Measurements from ENCODE around the gene DPEP3.

The DPEP3 gene

DNA sequence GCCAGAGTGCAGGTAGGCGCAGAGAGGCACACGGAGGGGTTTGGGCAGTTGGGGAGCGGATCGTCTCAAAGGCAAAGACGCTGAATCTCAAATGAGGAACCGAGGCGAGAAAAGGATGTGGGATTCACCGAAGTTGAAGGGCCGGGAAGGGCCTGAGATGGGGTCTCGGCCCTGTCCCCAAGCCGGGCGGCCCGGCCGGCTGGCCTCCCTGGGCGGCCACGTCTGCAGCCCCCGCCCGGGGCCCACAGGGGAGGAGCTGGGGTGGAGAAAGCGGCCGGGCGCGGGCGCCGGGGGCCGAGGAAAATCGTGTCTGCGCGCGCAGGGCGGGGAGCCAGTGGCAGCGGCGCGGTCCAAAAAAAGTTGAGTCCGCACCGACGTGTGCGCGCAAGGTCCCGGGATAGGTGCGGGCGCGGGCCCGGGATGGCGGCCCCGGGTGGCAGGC lies 12.3 kb downstream of the DPEP3 start:
- no peak overlapping the region for H4K8ac ChIP-seq (ENCODE audit: low read depth, low read length)
- H3K27ac ChIP-seq (ENCODE audit: low read depth, low read length) = peak overlapping the region; percentile 76
- H3K4me3 ChIP-seq (ENCODE audit: low read length) = peak overlapping the region; percentile 88
- H3K18ac ChIP-seq (ENCODE audit: low read length) = peak overlapping the region; percentile 95
- H2BK120ac ChIP-seq (ENCODE audit: low read depth, low read length) = no peak overlapping the region
- no peaks in the 10 kb centered on the region for H3K27me3 ChIP-seq (ENCODE audit: insufficient read depth, low read length, poor library complexity)
- H3K9ac ChIP-seq (ENCODE audit: low read length) = peak overlapping the region; percentile 96
- H3K79me1 ChIP-seq (ENCODE audit: low read length) = peaks cover 24% of the 10 kb centered on the region
- H2BK15ac ChIP-seq (replicated peaks; ENCODE audit: low read depth) = no peak overlapping the region
- H3K23ac ChIP-seq (ENCODE audit: low read length) = peak overlapping the region; percentile 94
- H3K79me2 ChIP-seq (ENCODE audit: control insufficient read depth, insufficient read depth, low read length) = peaks cover 18% of the 10 kb centered on the region
- peak overlapping the region; percentile 100 for H3K56ac ChIP-seq (ENCODE audit: low read length)
- H4K5ac ChIP-seq (ENCODE audit: low read length) = no peak overlapping the region
- H3K4me2 ChIP-seq (ENCODE audit: low read length) = peak overlapping the region; percentile 91
- peak overlapping the region; percentile 19 for H2AK5ac ChIP-seq (ENCODE audit: low read length)
- H3K4ac ChIP-seq (ENCODE audit: low read depth, low read length) = peak overlapping the region; percentile 90
- DNase-seq = peak; percentile 35
- no peak overlapping the region for H2BK5ac ChIP-seq (ENCODE audit: low read length)
- WGBS (ENCODE audit: extremely low coverage, insufficient coverage, low lambda C conversion rate) = no CpG with 5 or more reads among the region's 45 CpGs
- H3K36me3 ChIP-seq (ENCODE audit: control insufficient read depth, insufficient read depth, low read length) = no peaks in the 10 kb centered on the region
- H3K4me1 ChIP-seq (ENCODE audit: control insufficient read depth, low read depth, low read length) = peaks cover 8% of the 10 kb centered on the region

GRCh38 chr16:67967183-67967957 lies 12.9 kb downstream of the DPEP3 start:
- no peak overlapping the region for H4K5ac ChIP-seq (ENCODE audit: low read length)
- peak overlapping the region; percentile 19 for H2AK5ac ChIP-seq (ENCODE audit: low read length)
- H3K4me3 ChIP-seq (ENCODE audit: low read length) = peak overlapping the region; percentile 88
- H3K79me1 ChIP-seq (ENCODE audit: low read length) = peaks cover 24% of the 10 kb centered on the region
- H3K4ac ChIP-seq (ENCODE audit: low read depth, low read length) = peak overlapping the region; percentile 90
- peak; percentile 33 for DNase-seq
- H2BK5ac ChIP-seq (ENCODE audit: low read length) = no peak overlapping the region
- peak overlapping the region; percentile 95 for H3K18ac ChIP-seq (ENCODE audit: low read length)
- H3K27ac ChIP-seq (ENCODE audit: low read depth, low read length) = peak overlapping the region; percentile 76
- H3K4me1 ChIP-seq (ENCODE audit: control insufficient read depth, low read depth, low read length) = peaks cover 8% of the 10 kb centered on the region
- peaks cover 18% of the 10 kb centered on the region for H3K79me2 ChIP-seq (ENCODE audit: control insufficient read depth, insufficient read depth, low read length)
- no peak overlapping the region for H2BK120ac ChIP-seq (ENCODE audit: low read depth, low read length)
- H3K4me2 ChIP-seq (ENCODE audit: low read length) = peak overlapping the region; percentile 91
- H3K9ac ChIP-seq (ENCODE audit: low read length) = peak overlapping the region; percentile 96
- H3K56ac ChIP-seq (ENCODE audit: low read length) = peak overlapping the region; percentile 100
- H4K8ac ChIP-seq (ENCODE audit: low read depth, low read length) = no peak overlapping the region
- H2BK15ac ChIP-seq (replicated peaks; ENCODE audit: low read depth) = no peak overlapping the region
- no peaks in the 10 kb centered on the region for H3K36me3 ChIP-seq (ENCODE audit: control insufficient read depth, insufficient read depth, low read length)
- no CpG with 5 or more reads among the region's 18 CpGs for WGBS (ENCODE audit: extremely low coverage, insufficient coverage, low lambda C conversion rate)
- H3K27me3 ChIP-seq (ENCODE audit: insufficient read depth, low read length, poor library complexity) = no peaks in the 10 kb centered on the region
- H3K23ac ChIP-seq (ENCODE audit: low read length) = no peak overlapping the region

DNA sequence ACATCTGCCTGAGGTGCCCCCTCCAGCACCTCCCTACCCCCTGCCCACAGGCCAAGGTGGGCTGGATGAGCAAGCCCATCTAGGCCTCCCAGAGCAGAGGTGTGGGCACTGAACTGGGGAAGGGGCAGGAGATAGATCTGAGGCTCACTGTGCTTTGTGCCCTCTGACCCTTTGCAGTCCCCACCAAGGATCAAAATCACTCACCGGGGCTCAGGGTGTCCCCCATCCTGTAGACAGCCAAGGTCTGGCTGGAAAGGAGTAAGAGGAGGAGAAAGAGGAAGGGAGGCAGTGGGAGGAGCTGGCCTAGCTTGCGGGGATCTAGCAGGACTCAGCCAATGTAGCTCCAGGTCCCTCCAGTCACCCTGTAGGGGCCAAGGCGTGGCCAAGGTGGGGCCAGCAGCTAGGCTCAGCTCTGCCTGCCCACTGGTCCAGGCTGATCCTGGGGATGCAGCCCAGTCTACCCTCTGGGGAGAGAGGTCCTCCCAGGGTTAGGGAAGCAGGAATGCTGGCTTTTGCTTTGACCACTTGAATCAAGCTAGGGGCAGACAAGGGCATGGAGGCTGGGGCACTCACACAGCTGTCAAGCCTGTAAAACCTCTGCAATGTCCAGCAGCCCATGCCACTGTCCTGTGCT lies 13.6 kb downstream of the DPEP3 start:
- peaks cover 24% of the 10 kb centered on the region for H3K79me1 ChIP-seq (ENCODE audit: low read length)
- H3K23ac ChIP-seq (ENCODE audit: low read length) = no peak overlapping the region
- H3K4me3 ChIP-seq (ENCODE audit: low read length) = no peak overlapping the region
- no peak overlapping the region for H3K27ac ChIP-seq (ENCODE audit: low read depth, low read length)
- peak overlapping the region; percentile 100 for H3K56ac ChIP-seq (ENCODE audit: low read length)
- H3K27me3 ChIP-seq (ENCODE audit: insufficient read depth, low read length, poor library complexity) = no peaks in the 10 kb centered on the region
- peaks cover 8% of the 10 kb centered on the region for H3K4me1 ChIP-seq (ENCODE audit: control insufficient read depth, low read depth, low read length)
- peak overlapping the region; percentile 8 for H3K4ac ChIP-seq (ENCODE audit: low read depth, low read length)
- peak overlapping the region; percentile 96 for H3K9ac ChIP-seq (ENCODE audit: low read length)
- peak; percentile 53 for DNase-seq
- H3K4me2 ChIP-seq (ENCODE audit: low read length) = peak overlapping the region; percentile 91
- no peak overlapping the region for H4K5ac ChIP-seq (ENCODE audit: low read length)
- no peak overlapping the region for H4K8ac ChIP-seq (ENCODE audit: low read depth, low read length)
- no CpG with 5 or more reads among the region's 3 CpGs for WGBS (ENCODE audit: extremely low coverage, insufficient coverage, low lambda C conversion rate)
- peaks cover 2% of the 10 kb centered on the region for H3K36me3 ChIP-seq (ENCODE audit: control insufficient read depth, insufficient read depth, low read length)
- no peak overlapping the region for H2BK15ac ChIP-seq (replicated peaks; ENCODE audit: low read depth)
- no peak overlapping the region for H2BK5ac ChIP-seq (ENCODE audit: low read length)
- H3K18ac ChIP-seq (ENCODE audit: low read length) = no peak overlapping the region
- H2AK5ac ChIP-seq (ENCODE audit: low read length) = no peak overlapping the region
- H3K79me2 ChIP-seq (ENCODE audit: control insufficient read depth, insufficient read depth, low read length) = peaks cover 18% of the 10 kb centered on the region
- no peak overlapping the region for H2BK120ac ChIP-seq (ENCODE audit: low read depth, low read length)

DNA sequence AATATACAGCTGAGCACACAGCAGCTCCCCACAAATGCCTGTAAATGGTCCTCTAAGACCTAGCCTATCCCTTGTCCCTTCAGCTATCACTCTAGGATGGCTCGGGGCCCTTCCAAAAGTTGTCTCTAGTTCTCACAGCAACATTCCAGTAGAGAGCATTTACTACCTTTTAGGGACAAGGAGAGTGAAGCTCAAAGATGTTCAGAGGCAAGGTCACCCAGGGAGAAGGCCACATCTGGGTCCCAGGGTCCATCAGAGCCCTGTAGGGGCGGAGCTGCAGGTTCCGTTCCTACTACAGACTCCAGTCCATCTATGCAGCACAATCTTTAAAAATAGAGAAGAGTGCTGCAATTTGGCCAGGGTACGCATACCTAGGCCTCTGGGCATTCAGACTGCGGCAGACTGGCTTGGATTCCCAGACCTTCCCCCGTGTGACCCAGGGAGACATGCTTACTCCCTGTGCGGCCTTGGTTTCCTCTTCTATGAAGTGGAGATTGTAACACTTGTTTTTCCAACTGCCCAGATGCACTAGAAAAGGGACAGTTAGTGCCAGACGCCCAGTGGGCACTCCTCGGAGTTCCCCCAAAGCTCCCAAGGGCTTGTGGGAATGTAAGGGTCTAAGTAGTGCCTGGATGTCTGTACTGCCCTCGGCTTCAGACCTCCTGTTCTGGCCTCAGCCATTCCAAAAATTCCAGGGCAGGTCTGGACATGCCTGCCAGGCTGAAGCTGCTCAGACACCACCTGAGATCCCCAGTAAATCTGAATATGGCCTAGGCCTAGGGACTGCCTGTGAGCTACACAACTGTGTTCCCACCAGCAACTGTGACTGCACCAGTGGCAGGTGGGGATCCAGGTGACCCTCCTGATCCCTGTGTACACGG lies 14.4 kb downstream of the DPEP3 start:
- peak overlapping the region; percentile 8 for H3K4ac ChIP-seq (ENCODE audit: low read depth, low read length)
- H3K27me3 ChIP-seq (ENCODE audit: insufficient read depth, low read length, poor library complexity) = no peaks in the 10 kb centered on the region
- peak overlapping the region; percentile 53 for H3K9ac ChIP-seq (ENCODE audit: low read length)
- no peak overlapping the region for H2BK15ac ChIP-seq (replicated peaks; ENCODE audit: low read depth)
- peak overlapping the region; percentile 78 for H3K56ac ChIP-seq (ENCODE audit: low read length)
- H2BK5ac ChIP-seq (ENCODE audit: low read length) = no peak overlapping the region
- no peak overlapping the region for H3K4me3 ChIP-seq (ENCODE audit: low read length)
- H4K8ac ChIP-seq (ENCODE audit: low read depth, low read length) = no peak overlapping the region
- peaks cover 8% of the 10 kb centered on the region for H3K36me3 ChIP-seq (ENCODE audit: control insufficient read depth, insufficient read depth, low read length)
- no peak overlapping the region for H2AK5ac ChIP-seq (ENCODE audit: low read length)
- no CpG with 5 or more reads among the region's 11 CpGs for WGBS (ENCODE audit: extremely low coverage, insufficient coverage, low lambda C conversion rate)
- peaks cover 8% of the 10 kb centered on the region for H3K4me1 ChIP-seq (ENCODE audit: control insufficient read depth, low read depth, low read length)
- no peak overlapping the region for H3K18ac ChIP-seq (ENCODE audit: low read length)
- no peak overlapping the region for H3K4me2 ChIP-seq (ENCODE audit: low read length)
- H3K23ac ChIP-seq (ENCODE audit: low read length) = no peak overlapping the region
- peaks cover 24% of the 10 kb centered on the region for H3K79me1 ChIP-seq (ENCODE audit: low read length)
- H2BK120ac ChIP-seq (ENCODE audit: low read depth, low read length) = no peak overlapping the region
- peaks cover 18% of the 10 kb centered on the region for H3K79me2 ChIP-seq (ENCODE audit: control insufficient read depth, insufficient read depth, low read length)
- no peak overlapping the region for H3K27ac ChIP-seq (ENCODE audit: low read depth, low read length)
- no peak for DNase-seq
- H4K5ac ChIP-seq (ENCODE audit: low read length) = no peak overlapping the region

GRCh38 chr16:67964477-67965131 lies 15.7 kb downstream of the DPEP3 start:
- H2AK5ac ChIP-seq (ENCODE audit: low read length) = no peak overlapping the region
- H3K79me1 ChIP-seq (ENCODE audit: low read length) = peaks cover 24% of the 10 kb centered on the region
- peaks cover 18% of the 10 kb centered on the region for H3K79me2 ChIP-seq (ENCODE audit: control insufficient read depth, insufficient read depth, low read length)
- no peak overlapping the region for H3K56ac ChIP-seq (ENCODE audit: low read length)
- H3K4me1 ChIP-seq (ENCODE audit: control insufficient read depth, low read depth, low read length) = peaks cover 8% of the 10 kb centered on the region
- peaks cover 11% of the 10 kb centered on the region for H3K36me3 ChIP-seq (ENCODE audit: control insufficient read depth, insufficient read depth, low read length)
- WGBS (ENCODE audit: extremely low coverage, insufficient coverage, low lambda C conversion rate) = no CpG with 5 or more reads among the region's 6 CpGs
- H3K27me3 ChIP-seq (ENCODE audit: insufficient read depth, low read length, poor library complexity) = no peaks in the 10 kb centered on the region
- no peak overlapping the region for H3K9ac ChIP-seq (ENCODE audit: low read length)
- no peak for DNase-seq
- peak overlapping the region; percentile 83 for H3K23ac ChIP-seq (ENCODE audit: low read length)
- H4K5ac ChIP-seq (ENCODE audit: low read length) = no peak overlapping the region
- no peak overlapping the region for H2BK120ac ChIP-seq (ENCODE audit: low read depth, low read length)
- H3K4ac ChIP-seq (ENCODE audit: low read depth, low read length) = no peak overlapping the region
- H2BK5ac ChIP-seq (ENCODE audit: low read length) = no peak overlapping the region
- H3K18ac ChIP-seq (ENCODE audit: low read length) = no peak overlapping the region
- no peak overlapping the region for H3K27ac ChIP-seq (ENCODE audit: low read depth, low read length)
- H3K4me3 ChIP-seq (ENCODE audit: low read length) = no peak overlapping the region
- H4K8ac ChIP-seq (ENCODE audit: low read depth, low read length) = no peak overlapping the region
- no peak overlapping the region for H2BK15ac ChIP-seq (replicated peaks; ENCODE audit: low read depth)
- H3K4me2 ChIP-seq (ENCODE audit: low read length) = no peak overlapping the region

Data from mesendoderm (in vitro differentiated cells).